Measurements from ENCODE around the gene BLCAP. TPM values are rescaled to one million over a fixed set of nuclear protein-coding genes. Genes with fewer than 3 reads are reported as not detected.
"Not testable (repeated sequence)": the region's sequence is repeated elsewhere in the genome, so short reads cannot be mapped to it uniquely, and the experiment has no call there.

BLCAP gene
- total RNA-seq, 1 experiment from 2014 or later = 58.9 TPM

DNA sequence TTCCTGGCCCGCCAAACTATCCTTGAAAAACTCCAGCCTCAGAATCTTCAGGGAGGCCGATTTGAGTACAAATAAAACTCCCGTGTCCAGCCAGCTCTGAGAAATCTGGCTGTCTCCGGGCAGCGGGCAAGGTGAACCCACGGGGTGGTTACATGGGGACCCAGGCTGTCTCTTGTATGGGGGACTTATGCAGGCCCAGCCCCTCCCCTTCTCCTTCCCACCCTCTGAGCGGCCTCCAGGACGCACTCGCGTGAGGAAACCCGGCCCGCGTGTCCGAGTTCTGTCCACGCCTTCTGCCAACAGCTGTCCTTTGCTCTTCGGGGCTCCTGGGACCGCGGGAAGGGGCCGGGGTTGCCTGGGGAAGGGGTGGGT is 36.3 kb upstream of the BLCAP start:
- DNase-seq = no peak
- no peak overlapping the region for H3K4me3 ChIP-seq (ENCODE audit: insufficient read depth, low read depth, low read length)
- no peaks in the 10 kb centered on the region for H3K27me3 ChIP-seq (ENCODE audit: control insufficient read depth, insufficient read depth, low read length)

DNA sequence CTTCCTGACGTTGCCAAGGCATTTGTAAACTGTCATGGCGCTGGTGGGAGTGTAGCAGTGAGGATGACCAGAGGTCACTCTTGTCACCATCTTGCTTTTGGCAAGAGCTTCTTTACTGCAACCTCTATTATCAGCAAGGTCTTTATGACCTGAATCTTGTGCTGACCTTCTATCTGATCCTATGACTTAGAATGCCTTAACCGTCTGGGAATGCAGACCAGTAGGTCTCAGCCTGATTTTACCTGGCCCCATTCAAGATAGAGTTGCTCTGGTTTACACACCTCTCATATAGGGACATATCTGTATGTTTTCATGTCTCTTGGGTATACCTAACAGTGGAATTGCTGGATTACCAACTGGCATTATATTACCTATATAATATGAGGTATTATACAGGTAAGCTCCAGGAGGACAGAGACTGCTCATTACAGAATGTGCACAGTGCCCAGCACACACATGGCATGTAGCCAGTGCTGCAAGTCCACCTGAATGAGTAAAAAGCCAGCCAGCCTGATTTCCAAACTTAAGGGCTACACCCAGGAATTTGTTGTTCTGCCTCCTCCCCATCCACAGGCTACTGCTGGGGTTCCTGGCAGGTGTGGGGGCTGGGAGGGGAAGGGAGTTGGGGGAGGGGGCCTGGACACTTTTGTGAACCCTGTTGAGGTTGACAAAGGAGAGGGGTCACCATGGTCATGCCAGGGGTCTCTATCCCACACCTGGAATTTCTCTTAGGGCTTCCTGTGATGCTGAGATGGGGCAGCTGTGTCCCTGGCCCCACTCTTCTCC is 35.2 kb upstream of the BLCAP start:
- Histone ChIP-seq H3K4me3 (ENCODE audit: insufficient read depth, low read depth, low read length) (no peak overlapping the region), H3K36me3 (replicated peaks; ENCODE audit: control insufficient read depth, insufficient read depth, low read length) (no peaks in the 10 kb centered on the region), H3K27me3 (ENCODE audit: control insufficient read depth, insufficient read depth, low read length) (no peaks in the 10 kb centered on the region)
- DNase-seq = no peak

More for the DNA sequence above, 36.3 kb upstream of the BLCAP start:
- no peaks in the 10 kb centered on the region for H3K36me3 ChIP-seq (replicated peaks; ENCODE audit: control insufficient read depth, insufficient read depth, low read length)

DNA sequence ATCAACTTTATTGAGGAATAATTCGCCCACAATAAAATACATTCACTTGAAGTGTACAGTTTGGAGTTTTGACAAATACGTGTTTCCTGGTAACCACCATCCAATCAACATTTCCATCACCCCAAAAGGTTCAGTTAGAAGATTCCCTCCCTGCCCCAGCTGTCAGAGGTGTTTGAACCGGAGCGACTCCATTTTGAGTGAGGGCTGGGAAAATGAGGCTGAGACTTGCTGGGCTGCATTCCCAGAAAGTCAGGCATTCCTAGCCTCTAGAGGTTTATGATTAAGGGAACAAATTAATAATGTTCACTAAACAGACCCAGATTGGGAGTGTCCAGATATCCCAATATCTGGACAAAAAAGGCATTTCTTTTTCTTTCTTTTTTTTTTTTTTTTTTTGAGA is 33.0 kb upstream of the BLCAP start:
- no peaks in the 10 kb centered on the region for H3K27me3 ChIP-seq (ENCODE audit: control insufficient read depth, insufficient read depth, low read length)
- no peak overlapping the region for H3K4me3 ChIP-seq (ENCODE audit: insufficient read depth, low read depth, low read length)
- no peak for DNase-seq
- H3K36me3 ChIP-seq (replicated peaks; ENCODE audit: control insufficient read depth, insufficient read depth, low read length) = no peaks in the 10 kb centered on the region

DNA sequence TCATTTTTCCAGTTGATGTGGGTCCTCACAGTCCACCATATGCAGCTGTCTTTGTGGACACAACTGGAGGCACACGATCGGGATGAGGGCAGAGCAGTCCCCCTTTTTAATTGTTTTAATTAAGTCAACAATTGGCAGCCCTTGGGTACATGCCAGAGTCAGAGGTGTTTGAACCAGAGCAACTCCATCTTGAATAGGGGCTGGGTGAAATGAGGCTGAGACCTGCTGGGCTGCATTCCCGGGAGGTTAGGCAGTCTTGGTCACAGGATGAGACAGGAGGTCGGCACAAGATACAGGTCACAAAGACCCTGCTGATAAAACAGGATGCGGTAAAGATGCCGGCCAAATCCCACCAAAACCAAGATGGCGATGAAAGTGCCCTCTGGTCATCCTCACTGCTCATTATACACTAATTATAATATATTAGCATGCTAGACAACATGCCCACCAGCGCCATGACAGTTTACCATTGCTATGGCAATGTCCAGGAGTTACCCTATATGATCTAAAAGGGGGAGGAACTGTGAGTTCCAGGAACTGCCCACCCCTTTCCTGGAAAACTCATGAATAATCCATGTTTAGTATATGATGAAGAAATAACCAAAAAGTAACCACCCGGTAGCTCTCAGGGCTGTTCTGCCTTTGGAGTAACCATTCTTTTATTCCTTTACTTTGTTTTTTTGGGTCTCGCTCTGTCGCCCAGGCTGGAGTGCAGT is 31.8 kb upstream of the BLCAP start:
- H3K27me3 ChIP-seq (ENCODE audit: control insufficient read depth, insufficient read depth, low read length) = no peaks in the 10 kb centered on the region
- H3K36me3 ChIP-seq (replicated peaks; ENCODE audit: control insufficient read depth, insufficient read depth, low read length) = no peaks in the 10 kb centered on the region
- no peak overlapping the region for H3K4me3 ChIP-seq (ENCODE audit: insufficient read depth, low read depth, low read length)
- DNase-seq = no peak

DNA sequence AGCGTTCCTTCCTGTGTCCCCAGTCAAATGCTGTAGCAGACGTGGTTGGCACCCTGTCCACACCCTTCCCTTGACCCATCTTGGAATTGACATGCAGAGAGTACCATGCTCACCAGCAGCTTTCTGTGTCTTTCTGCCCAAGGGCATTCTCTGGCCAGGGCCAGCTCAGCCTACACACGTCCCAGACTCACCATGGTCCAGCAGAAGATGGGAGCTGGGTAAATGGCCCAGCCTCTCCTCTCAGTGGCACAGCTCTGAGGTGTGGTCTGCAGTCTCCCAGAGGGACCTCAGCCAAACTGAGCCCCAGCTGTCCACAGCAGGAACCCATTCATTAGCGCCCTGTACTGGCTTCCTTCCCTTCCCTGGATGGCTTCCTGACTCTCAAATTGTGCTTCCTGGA is 31.1 kb upstream of the BLCAP start:
- Histone ChIP-seq H3K36me3 (replicated peaks; ENCODE audit: control insufficient read depth, insufficient read depth, low read length) (no peaks in the 10 kb centered on the region), H3K27me3 (ENCODE audit: control insufficient read depth, insufficient read depth, low read length) (no peaks in the 10 kb centered on the region), H3K4me3 (ENCODE audit: insufficient read depth, low read depth, low read length) (no peak overlapping the region)
- DNase-seq = no peak

DNA sequence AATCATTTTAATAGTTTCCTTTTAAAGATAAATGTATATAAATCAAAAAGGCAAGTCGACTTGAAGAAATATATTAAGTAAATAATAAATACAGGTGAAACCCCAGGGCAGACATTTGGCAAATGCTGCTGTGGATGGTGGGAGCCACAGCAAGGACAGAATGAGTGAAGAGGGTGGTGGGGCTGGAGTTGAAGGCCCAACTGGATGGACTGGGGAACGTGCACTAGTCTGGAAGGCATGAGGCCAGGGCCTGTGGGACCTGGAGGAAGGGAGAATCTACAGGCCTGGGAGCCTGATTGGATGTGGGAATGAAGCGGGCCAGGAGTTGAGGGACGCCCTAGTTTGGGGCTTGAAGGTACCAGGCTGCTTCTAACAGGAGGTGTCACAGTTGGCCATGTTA is 30.6 kb upstream of the BLCAP start:
- Histone ChIP-seq H3K4me3 (ENCODE audit: insufficient read depth, low read depth, low read length) (no peak overlapping the region), H3K36me3 (replicated peaks; ENCODE audit: control insufficient read depth, insufficient read depth, low read length) (no peaks in the 10 kb centered on the region), H3K27me3 (ENCODE audit: control insufficient read depth, insufficient read depth, low read length) (no peaks in the 10 kb centered on the region)
- no peak for DNase-seq

DNA sequence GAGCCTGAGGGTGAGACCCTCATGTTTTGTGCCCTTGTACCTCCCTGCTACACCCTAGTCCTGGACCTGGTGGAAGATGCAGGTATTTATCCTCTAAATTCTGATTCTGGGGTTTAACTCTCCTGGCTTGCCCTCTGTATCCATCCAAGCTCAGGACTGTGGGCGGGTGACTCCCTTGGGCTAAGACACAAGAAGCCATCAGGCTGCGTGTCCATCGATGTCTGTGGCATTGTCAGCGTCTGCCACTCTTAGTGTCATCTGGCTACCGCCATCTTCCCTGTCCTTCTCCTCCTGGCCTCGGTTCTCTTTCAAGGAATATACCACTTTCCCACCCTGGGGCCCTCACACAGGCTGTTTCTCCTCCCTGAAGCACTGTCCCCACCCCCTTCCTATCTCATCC is 28.9 kb upstream of the BLCAP start:
- Histone ChIP-seq H3K36me3 (replicated peaks; ENCODE audit: control insufficient read depth, insufficient read depth, low read length) (no peaks in the 10 kb centered on the region), H3K4me3 (ENCODE audit: insufficient read depth, low read depth, low read length) (no peak overlapping the region), H3K27me3 (ENCODE audit: control insufficient read depth, insufficient read depth, low read length) (no peaks in the 10 kb centered on the region)
- DNase-seq = no peak

DNA sequence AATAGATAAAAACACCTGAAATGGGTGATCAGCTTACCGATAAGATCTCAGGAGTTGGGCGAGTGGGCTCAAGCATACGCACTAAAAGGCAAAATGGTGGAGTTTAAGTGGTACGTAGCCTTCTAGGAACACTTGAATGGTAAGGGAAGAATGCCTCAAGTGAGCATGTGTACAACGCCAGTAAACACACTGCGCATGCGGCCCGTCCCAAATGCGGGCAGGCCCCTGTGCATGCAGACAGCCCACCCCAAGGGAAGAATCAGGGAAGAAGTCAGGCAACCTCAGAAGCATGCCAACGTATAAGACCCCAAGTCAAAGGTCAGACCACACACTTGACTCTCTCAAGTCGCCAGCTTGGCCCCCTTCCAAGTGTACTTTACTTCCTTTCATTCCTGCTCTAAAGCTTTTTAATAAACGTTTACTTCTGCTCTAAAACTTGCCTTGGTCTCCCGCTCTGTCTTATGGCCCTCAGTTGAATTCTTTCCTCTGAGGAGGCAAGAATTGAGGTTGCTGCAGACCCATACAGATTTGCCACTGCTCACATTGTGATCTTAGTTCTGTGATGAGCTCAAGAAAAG is 27.1 kb upstream of the BLCAP start:
- H3K4me3 ChIP-seq (ENCODE audit: insufficient read depth, low read depth, low read length); H3K36me3 ChIP-seq (replicated peaks; ENCODE audit: control insufficient read depth, insufficient read depth, low read length); DNase-seq; H3K27me3 ChIP-seq (ENCODE audit: control insufficient read depth, insufficient read depth, low read length): not testable (repeated sequence)

DNA sequence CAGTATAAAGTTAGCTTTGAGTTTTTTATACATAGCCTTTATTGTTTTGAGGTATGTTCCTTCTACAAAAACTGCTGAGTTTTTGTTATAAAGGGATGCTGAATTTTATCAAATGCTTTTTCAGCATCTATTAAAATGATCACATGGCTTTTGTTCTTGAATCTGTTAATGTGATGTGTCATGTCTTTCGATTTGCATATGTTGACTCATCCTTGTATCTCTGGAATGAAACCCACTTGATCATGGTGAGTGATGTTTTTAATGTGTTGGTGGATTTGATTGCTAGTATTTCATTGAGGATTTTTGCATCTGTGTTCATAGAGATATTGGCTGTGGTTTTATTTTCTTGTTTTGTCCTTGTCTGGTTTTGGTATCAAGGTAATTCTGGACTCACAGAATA is 24.7 kb upstream of the BLCAP start:
- Histone ChIP-seq H3K27me3 (ENCODE audit: control insufficient read depth, insufficient read depth, low read length) (no peaks in the 10 kb centered on the region), H3K4me3 (ENCODE audit: insufficient read depth, low read depth, low read length) (no peak overlapping the region), H3K36me3 (replicated peaks; ENCODE audit: control insufficient read depth, insufficient read depth, low read length) (no peaks in the 10 kb centered on the region)
- no peak for DNase-seq

DNA sequence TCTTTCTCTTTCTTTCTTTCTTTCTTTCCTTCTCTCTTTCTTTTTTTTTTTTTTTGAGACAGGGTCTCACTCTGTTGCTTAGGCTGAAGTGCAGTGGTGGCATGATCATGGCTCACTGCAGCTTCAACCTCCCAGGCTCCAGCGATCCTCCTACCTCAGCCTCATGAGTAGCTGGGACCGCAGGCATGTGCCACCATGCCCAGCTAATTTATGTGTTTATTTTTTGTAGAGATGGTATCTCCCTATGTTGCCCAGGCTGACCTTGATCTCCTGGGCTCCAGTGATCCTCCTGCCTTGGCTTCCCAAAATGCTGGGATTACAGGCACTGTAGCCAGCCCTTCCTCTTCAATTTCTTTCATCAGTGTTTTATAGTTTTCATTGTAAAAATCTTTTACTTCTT is 24.0 kb upstream of the BLCAP start:
- not testable (repeated sequence) for H3K4me3 ChIP-seq (ENCODE audit: insufficient read depth, low read depth, low read length); H3K27me3 ChIP-seq (ENCODE audit: control insufficient read depth, insufficient read depth, low read length); H3K36me3 ChIP-seq (replicated peaks; ENCODE audit: control insufficient read depth, insufficient read depth, low read length); DNase-seq

DNA sequence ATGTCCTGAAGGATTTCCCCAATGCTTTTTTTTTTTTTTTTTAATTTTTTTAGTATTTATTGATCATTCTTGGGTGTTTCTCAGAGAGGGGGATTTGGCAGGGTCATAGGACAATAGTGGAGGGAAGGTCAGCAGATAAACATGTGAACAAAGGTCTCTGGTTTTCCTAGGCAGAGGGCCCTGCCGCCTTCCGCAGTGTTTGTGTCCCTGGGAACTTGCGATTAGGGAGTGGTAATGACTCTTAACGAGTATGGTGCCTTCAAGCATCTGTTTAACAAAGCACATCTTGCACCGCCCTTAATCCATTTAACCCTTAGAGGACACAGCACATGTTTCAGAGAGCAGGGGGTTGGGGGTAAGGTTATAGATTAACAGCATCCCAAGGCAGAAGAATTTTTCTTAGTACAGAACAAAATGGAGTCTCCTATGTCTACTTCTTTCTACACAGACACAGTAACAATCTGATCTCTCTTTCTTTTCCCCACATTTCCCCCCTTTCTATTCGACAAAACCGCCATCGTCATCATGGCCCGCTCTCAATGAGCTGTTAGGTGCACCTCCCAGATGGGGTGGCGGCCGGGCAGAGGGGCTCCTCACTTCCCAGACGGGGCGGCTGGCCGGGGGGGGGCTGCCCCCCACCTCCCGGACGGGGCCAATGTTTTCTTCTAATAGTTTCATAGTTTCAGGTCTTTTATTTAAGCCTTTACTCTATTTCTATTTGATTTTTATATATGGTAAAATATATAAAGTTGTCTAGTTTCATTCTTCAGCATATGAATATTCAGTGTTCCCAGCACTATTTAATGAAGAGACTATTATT is 22.6 kb upstream of the BLCAP start:
- DNase-seq; H3K27me3 ChIP-seq (ENCODE audit: control insufficient read depth, insufficient read depth, low read length); H3K36me3 ChIP-seq (replicated peaks; ENCODE audit: control insufficient read depth, insufficient read depth, low read length): not testable (repeated sequence)

DNA sequence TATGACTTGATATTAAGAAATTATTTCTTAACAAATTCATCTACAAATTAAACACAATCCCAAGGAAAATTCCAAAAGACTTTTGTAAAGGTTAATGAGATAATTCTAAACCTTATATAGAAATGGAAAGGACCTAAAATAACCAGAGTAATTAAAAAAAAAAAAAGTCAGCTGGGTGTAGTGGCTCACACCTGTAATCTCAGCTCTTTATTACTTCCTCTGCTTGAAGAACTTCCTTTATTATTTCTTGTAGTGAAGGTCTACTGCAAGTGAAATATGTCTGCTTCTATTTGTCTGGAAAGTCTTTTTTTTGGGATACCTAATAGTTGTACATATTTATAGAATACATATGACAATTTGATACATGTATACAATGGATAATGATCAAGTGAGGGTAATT is 20.2 kb upstream of the BLCAP start:
- DNase-seq = no peak
- H3K27me3 ChIP-seq (ENCODE audit: control insufficient read depth, insufficient read depth, low read length) = no peaks in the 10 kb centered on the region; the same call in 1 of the 2 replicates
- H3K4me3 ChIP-seq (ENCODE audit: insufficient read depth, low read depth, low read length) = no peak overlapping the region
- no peaks in the 10 kb centered on the region for H3K36me3 ChIP-seq (replicated peaks; ENCODE audit: control insufficient read depth, insufficient read depth, low read length)

More for the DNA sequence above, 22.6 kb upstream of the BLCAP start:
- H3K4me3 ChIP-seq (ENCODE audit: insufficient read depth, low read depth, low read length) = not testable (repeated sequence)

DNA sequence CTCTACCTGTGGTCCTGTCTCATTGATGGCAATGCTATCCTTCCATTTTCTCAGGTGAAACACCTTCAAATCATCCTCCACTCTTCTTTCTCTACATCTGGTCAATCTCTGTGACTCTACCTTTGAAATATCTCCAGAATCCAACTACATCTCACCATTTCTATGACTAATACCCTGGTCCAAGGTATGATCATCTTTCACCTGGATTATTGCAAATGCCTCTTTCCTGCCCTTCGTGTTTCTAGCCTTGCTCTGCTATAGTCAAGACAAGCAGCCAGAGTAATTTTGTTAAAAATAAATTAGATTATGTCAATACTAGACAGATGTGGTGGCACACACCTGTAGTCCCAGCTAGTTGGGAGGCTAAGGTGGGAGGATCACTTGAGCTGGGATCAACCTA is 17.8 kb upstream of the BLCAP start:
- no peak overlapping the region for H3K4me3 ChIP-seq (ENCODE audit: insufficient read depth, low read depth, low read length)
- no peaks in the 10 kb centered on the region; the same call in 1 of the 2 replicates for H3K27me3 ChIP-seq (ENCODE audit: control insufficient read depth, insufficient read depth, low read length)
- no peak for DNase-seq
- no peaks in the 10 kb centered on the region for H3K36me3 ChIP-seq (replicated peaks; ENCODE audit: control insufficient read depth, insufficient read depth, low read length)

DNA sequence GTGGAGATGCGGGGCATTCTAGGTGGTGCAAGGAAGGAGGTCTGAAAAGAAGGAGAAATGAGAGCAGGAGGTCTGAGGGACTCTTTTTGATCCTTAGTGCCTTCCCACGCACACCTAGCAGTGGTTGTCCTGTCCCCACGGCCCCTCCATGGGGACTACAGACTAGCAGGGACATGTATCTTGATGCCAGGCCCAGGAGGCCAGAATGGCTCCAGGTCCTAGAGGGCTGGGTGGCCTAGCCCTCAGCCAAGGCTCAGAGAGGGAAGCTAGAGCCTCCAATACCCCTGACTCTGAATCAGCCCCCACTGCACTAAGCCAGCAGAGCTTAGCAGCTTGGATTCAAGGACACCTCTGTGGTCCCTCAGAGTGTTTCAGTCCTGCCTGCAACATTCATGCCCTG is 16.7 kb upstream of the BLCAP start:
- Histone ChIP-seq H3K36me3 (replicated peaks; ENCODE audit: control insufficient read depth, insufficient read depth, low read length) (no peaks in the 10 kb centered on the region), H3K27me3 (ENCODE audit: control insufficient read depth, insufficient read depth, low read length) (no peaks in the 10 kb centered on the region; the same call in 1 of the 2 replicates), H3K4me3 (ENCODE audit: insufficient read depth, low read depth, low read length) (no peak overlapping the region)
- DNase-seq = no peak
